Upper lobe of left lung (tissue), 6 donors: Measurements from ENCODE around the gene ATF7. TPM values are rescaled to one million over a fixed set of nuclear protein-coding genes. Genes with fewer than 3 reads are reported as not detected.

Experiments
- ATAC-seq, 2 donors: fragments of 200-7000 bp; cut with Tn5 transposase; one replicate each; pipeline ENCODE4 v1.9.1; 2022; ENCODE audit warnings: mild to moderate bottlenecking in 2 of 2, moderate library complexity in 2 of 2; ENCODE audit not compliant: low FRiP score in 2 of 2
- DNase-seq, 2 donors: peaks; one replicate each; pipeline ENCODE4 v3.0.0-alpha.2; 2019 to 2020
- H3K27ac ChIP-seq, 4 donors: fragments of 200-600 bp; sonication (generic); one replicate each; pipeline ENCODE4 v1.5.1; 2016 to 2019
- H3K27me3 ChIP-seq, 4 donors: fragments of 200-600 bp; sonication (generic); one replicate each; pipeline ENCODE4 v1.5.1; 2017 to 2019
- H3K36me3 ChIP-seq, 4 donors: fragments of 200-600 bp; sonication (generic); one replicate each; pipeline ENCODE4 v1.5.1; 2016 to 2019
- H3K4me1 ChIP-seq, 4 donors: fragments of 200-600 bp; sonication (generic); one replicate each; pipeline ENCODE4 v1.5.1; 2018 to 2019
- H3K4me3 ChIP-seq, 4 donors: fragments of 200-600 bp; sonication (generic); one replicate each; pipeline ENCODE4 v1.5.1; 2017 to 2019; ENCODE audit warnings: mild to moderate bottlenecking in 2 of 4, moderate library complexity in 1 of 4
- H3K9me3 ChIP-seq, 4 donors: fragments of 200-600 bp; sonication (generic); one replicate each; pipeline ENCODE4 v1.5.1; 2018 to 2019
- EP300 ChIP-seq, 4 donors: sonication (generic); formaldehyde crosslinking; IDR thresholded peaks; one replicate each; pipeline ENCODE4 v1.5.1; 2017; ENCODE audit warnings: antibody characterized with exemption in 4 of 4, control low read depth in 2 of 4
- POLR2A ChIP-seq, 4 donors: fragments of 450-650 bp; IDR thresholded peaks; one replicate each; pipeline ENCODE4 v1.5.1; 2016 to 2017; ENCODE audit warnings: antibody characterized with exemption in 4 of 4, mild to moderate bottlenecking in 2 of 4
- POLR2AphosphoS5 ChIP-seq, 2 donors: sonication (generic); formaldehyde crosslinking; IDR thresholded peaks; one replicate each; pipeline ENCODE4 v1.5.1; 2017; ENCODE audit warnings: antibody characterized with exemption in 2 of 2
- WGBS, 2 donors: methylation state at CpG; one replicate each; pipeline ENCODE4 v1.1.5; 2017 to 2018; 5-methylcytosine and 5-hydroxymethylcytosine counted together
- total RNA-seq, 6 donors: library from RNA; depleted of rRNA in 4 of 6; stranded (reverse); fragments of >200 nt in 4 of 6; gene quantifications; one replicate each; pipeline versions ENCODE4 v1.1.0 to v1.2.1, GENCODE V29; 2016 to 2021
- TF ChIP-seq, protein P1 (sequence below), 6 experiments: fragments of 450-650 bp in 4 of 6; fragments of 200-600 bp in 2 of 6; sonication (generic) in 2 of 6; IDR thresholded peaks; one replicate each; pipeline ENCODE4 v1.5.1; 2016 to 2019; ENCODE audit warnings: antibody characterized with exemption in 6 of 6
- donor health status: DM: no; HTN: no; CAD: no; lungs with moderate emphysema.
- donor health status: DM: no; HTN: yes; CAD: no; lungs with severe emphysema.

Gene ATF7
- total RNA-seq, 6 donors from 2014 or later = 23.4 to 48.9 (median 41.2) TPM

DNA sequence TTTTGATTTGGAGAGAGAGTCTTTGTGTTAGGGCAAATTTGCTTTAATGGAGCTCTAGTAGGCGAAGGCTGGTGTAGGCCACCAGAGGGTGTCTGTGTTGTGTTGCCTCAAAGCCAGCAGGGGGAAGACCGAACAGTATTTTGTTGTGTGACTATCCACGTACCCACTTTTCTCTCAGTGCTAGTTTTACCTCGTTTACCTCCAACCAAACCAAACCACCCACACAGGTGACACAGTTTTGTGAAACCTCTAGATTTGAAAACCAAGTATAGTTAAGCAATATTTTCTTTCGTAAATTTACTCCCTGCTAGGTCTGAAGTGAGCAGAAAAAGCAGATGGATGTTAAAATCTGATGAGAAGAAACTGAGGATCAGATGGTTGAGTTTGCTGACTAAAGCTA, 82.6 kb downstream of the ATF7 start:
- Histone ChIP-seq H3K4me1 (peaks cover 14 to 27% (median 15%) of the 10 kb centered on the region in 4 donors), H3K4me3 (no peak overlapping the region), H3K9me3 (no peaks in the 10 kb centered on the region), H3K36me3 (peaks cover 9 to 70% (median 30%) of the 10 kb centered on the region in 4 donors), H3K27ac (peak overlapping the region in 3 of 4 donors; percentile 44 to 52 (median 49)), H3K27me3 (no peaks in the 10 kb centered on the region)
- peak in 1 of 2 donors; percentile 55 for DNase-seq
- peak; percentile 84 to 89 for ATAC-seq
- 23 to 28% methylated on average over 5 of the region's 5 CpGs for WGBS, 2 donors
- TF ChIP-seq, protein P1, sequence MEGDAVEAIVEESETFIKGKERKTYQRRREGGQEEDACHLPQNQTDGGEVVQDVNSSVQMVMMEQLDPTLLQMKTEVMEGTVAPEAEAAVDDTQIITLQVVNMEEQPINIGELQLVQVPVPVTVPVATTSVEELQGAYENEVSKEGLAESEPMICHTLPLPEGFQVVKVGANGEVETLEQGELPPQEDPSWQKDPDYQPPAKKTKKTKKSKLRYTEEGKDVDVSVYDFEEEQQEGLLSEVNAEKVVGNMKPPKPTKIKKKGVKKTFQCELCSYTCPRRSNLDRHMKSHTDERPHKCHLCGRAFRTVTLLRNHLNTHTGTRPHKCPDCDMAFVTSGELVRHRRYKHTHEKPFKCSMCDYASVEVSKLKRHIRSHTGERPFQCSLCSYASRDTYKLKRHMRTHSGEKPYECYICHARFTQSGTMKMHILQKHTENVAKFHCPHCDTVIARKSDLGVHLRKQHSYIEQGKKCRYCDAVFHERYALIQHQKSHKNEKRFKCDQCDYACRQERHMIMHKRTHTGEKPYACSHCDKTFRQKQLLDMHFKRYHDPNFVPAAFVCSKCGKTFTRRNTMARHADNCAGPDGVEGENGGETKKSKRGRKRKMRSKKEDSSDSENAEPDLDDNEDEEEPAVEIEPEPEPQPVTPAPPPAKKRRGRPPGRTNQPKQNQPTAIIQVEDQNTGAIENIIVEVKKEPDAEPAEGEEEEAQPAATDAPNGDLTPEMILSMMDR (IDR thresholded peaks at IDR 0.05) = peak; percentile 52 to 85 (median 78)
- no peak for TF ChIP-seq POLR2A (IDR thresholded peaks at IDR 0.05)

DNA sequence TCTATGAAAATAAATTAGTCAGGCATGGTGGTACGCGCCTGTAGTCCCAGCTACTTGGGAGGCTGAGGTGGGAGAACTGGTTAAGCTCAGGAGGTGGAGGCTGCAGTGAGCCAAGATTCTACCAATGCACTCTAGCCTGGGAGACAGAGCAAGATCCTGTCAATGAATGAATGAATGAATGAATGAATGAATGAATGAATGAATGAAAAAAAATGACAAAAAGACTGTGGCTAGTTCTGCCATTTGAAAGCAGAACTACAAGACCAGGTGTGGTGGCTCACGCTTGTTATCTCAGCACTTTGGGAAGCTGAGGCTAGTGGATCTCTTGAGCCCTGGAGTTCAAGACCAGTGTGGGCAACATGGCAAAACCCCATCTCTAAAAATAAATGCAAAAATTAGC, 86.7 kb downstream of the ATF7 start:
- ATAC-seq = no peak
- no peak for DNase-seq
- H3K9me3 ChIP-seq = no peaks in the 10 kb centered on the region
- 92 to 98% methylated on average over 3 of the region's 3 CpGs for WGBS, 2 donors
- H3K4me1 ChIP-seq = peaks cover 14 to 43% (median 25%) of the 10 kb centered on the region in 4 donors
- no peak for TF ChIP-seq POLR2A (IDR thresholded peaks at IDR 0.05)
- no peak for TF ChIP-seq POLR2AphosphoS5 (IDR thresholded peaks at IDR 0.05)
- TF ChIP-seq, protein P1 (IDR thresholded peaks at IDR 0.05) = no peak
- no peak for TF ChIP-seq EP300 (IDR thresholded peaks at IDR 0.05)
- H3K27ac ChIP-seq = peak overlapping the region in 3 of 4 donors; percentile 29 to 69 (median 45)
- H3K4me3 ChIP-seq = no peak overlapping the region
- H3K27me3 ChIP-seq = no peaks in the 10 kb centered on the region
- peaks cover 9 to 81% (median 49%) of the 10 kb centered on the region in 4 donors for H3K36me3 ChIP-seq

- DNase-seq (no peak), ATAC-seq (peak; percentile 32 to 84)
- Histone ChIP-seq H3K36me3 (peaks cover 9 to 87% (median 62%) of the 10 kb centered on the region in 4 donors), H3K9me3 (no peaks in the 10 kb centered on the region), H3K27ac (peak overlapping the region; percentile 29 to 69 (median 47)), H3K4me3 (no peak overlapping the region), H3K27me3 (no peaks in the 10 kb centered on the region), H3K4me1 (peaks cover 9 to 32% (median 22%) of the 10 kb centered on the region in 4 donors)
- TF ChIP-seq, protein P1 (IDR thresholded peaks at IDR 0.05) = no peak
- TF ChIP-seq EP300 (IDR thresholded peaks at IDR 0.05) (no peak), POLR2AphosphoS5 (IDR thresholded peaks at IDR 0.05) (peak in 1 of 2 donors; percentile 57), POLR2A (IDR thresholded peaks at IDR 0.05) (no peak)
- 21 to 25% methylated on average over 1 of the region's 1 CpG for WGBS, 2 donors
These were observed 87.9 kb downstream of the ATF7 start for GRCh38 chr12:53538209-53538689.

- Histone ChIP-seq H3K27me3 (no peaks in the 10 kb centered on the region), H3K36me3 (peaks cover 14 to 87% (median 65%) of the 10 kb centered on the region in 4 donors), H3K9me3 (no peaks in the 10 kb centered on the region), H3K4me3 (no peak overlapping the region), H3K4me1 (peaks cover 9 to 32% (median 22%) of the 10 kb centered on the region in 4 donors), H3K27ac (peak overlapping the region in 3 of 4 donors; percentile 50 to 69 (median 60))
- DNase-seq = peak in 1 of 2 donors; percentile 69
- 66 to 85% methylated on average over 3 of the region's 3 CpGs for WGBS, 2 donors
- TF ChIP-seq POLR2A (IDR thresholded peaks at IDR 0.05) (no peak), POLR2AphosphoS5 (IDR thresholded peaks at IDR 0.05) (no peak), EP300 (IDR thresholded peaks at IDR 0.05) (no peak)
- TF ChIP-seq, protein P1 (IDR thresholded peaks at IDR 0.05) = no peak
- ATAC-seq = peak in 1 of 2 donors; percentile 52
These were observed 89.2 kb downstream of the ATF7 start for GRCh38 chr12:53536962-53537361.

DNA sequence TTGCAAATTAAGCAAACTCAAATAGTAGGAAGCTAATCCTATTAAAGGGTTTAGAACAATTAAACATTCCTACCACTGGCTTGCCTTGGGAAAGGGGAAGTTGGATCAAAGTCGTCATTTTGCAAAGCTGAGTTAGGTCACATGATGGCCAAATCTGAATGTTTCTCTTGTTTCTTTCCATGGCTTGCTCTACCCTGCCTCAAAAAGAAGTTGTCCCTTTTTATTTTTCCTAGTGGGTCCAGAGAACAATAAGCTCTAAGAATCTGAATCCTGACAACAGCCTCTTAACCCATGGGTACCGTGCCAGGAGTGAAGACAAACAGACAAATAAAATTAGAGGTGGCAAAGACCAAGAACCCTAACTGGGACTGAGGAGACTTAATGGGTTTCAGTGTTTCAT, 92.7 kb downstream of the ATF7 start:
- H3K27me3 ChIP-seq = no peaks in the 10 kb centered on the region
- ATAC-seq (no peak), DNase-seq (no peak)
- no peak for TF ChIP-seq POLR2A (IDR thresholded peaks at IDR 0.05)
- TF ChIP-seq POLR2AphosphoS5 (IDR thresholded peaks at IDR 0.05) = no peak
- TF ChIP-seq, protein P1 (IDR thresholded peaks at IDR 0.05) = no peak
- TF ChIP-seq EP300 (IDR thresholded peaks at IDR 0.05) = no peak
- no peaks in the 10 kb centered on the region for H3K9me3 ChIP-seq
- peaks cover 24 to 89% (median 81%) of the 10 kb centered on the region in 4 donors for H3K36me3 ChIP-seq
- H3K4me1 ChIP-seq = peaks cover 0 to 22% (median 13%) of the 10 kb centered on the region in 4 donors
- peak overlapping the region in 1 of 4 donors; percentile 33 for H3K27ac ChIP-seq
- WGBS, 2 donors = 54 to 82% methylated on average over 2 of the region's 2 CpGs
- no peak overlapping the region for H3K4me3 ChIP-seq
